H9 (cell line): ENCODE data around the gene ATP2B2. TPM values are rescaled to one million over a fixed set of nuclear protein-coding genes. Genes with fewer than 3 reads are reported as not detected.

ENCODE experiments used
- DNase-seq: peaks from one replicate; pipeline ENCODE4 v3.0.0-alpha.2; 2017
- H2AFZ ChIP-seq: one replicate; pipeline ENCODE4 v1.6.1; 2013; ENCODE audit warnings: mild to moderate bottlenecking, low read length, control low read depth, moderate library complexity
- H2AK5ac ChIP-seq: 2 replicates; pipeline ENCODE4 v1.6.1; 2013; ENCODE audit warnings: low read length, control low read depth, mixed read lengths; ENCODE audit not compliant: insufficient read length
- H2BK120ac ChIP-seq: one replicate; pipeline ENCODE4 v1.6.1; 2013; ENCODE audit warnings: low read depth, mild to moderate bottlenecking, low read length, control low read depth, inconsistent platforms; ENCODE audit not compliant: poor library complexity, severe bottlenecking
- H2BK12ac ChIP-seq: 2 replicates; pipeline ENCODE4 v1.6.1; 2013; ENCODE audit warnings: low read length, control low read depth, mixed read lengths, low read depth; ENCODE audit not compliant: insufficient read length
- H2BK15ac ChIP-seq: 2 replicates; pipeline ENCODE4 v1.6.1; 2013; ENCODE audit warnings: low read depth, low read length, control low read depth
- H2BK20ac ChIP-seq: one replicate; pipeline ENCODE4 v1.6.1; 2013; ENCODE audit warnings: low read depth, mild to moderate bottlenecking, low read length, control low read depth, inconsistent platforms; ENCODE audit not compliant: poor library complexity, severe bottlenecking
- H2BK5ac ChIP-seq: 2 replicates; pipeline ENCODE4 v1.6.1; 2013; ENCODE audit warnings: low read length, control low read depth, mixed read lengths; ENCODE audit not compliant: insufficient read length
- H3K14ac ChIP-seq: 2 replicates; pipeline ENCODE4 v1.6.1; 2013; ENCODE audit warnings: low read length, control low read depth; ENCODE audit not compliant: insufficient read depth
- H3K18ac ChIP-seq: 2 replicates; pipeline ENCODE4 v1.6.1; 2013; ENCODE audit warnings: low read depth, mild to moderate bottlenecking, mixed read lengths, low read length, control low read depth; ENCODE audit not compliant: insufficient read length
- H3K23ac ChIP-seq: 2 replicates; pipeline ENCODE4 v1.6.1; 2013; ENCODE audit warnings: low read length, control low read depth, mixed read lengths, low read depth; ENCODE audit not compliant: insufficient read length
- H3K23me2 ChIP-seq: 2 replicates; pipeline ENCODE4 v1.6.1; 2013; ENCODE audit warnings: low read depth, mild to moderate bottlenecking, mixed read lengths, low read length, control low read depth; ENCODE audit not compliant: insufficient read length, poor library complexity, severe bottlenecking
- H3K27ac ChIP-seq: 2 replicates; pipeline ENCODE4 v1.5.1; 2013; ENCODE audit warnings: low read length, control low read depth, mixed read lengths, low read depth; ENCODE audit not compliant: insufficient read length
- H3K27me3 ChIP-seq: 2 replicates; pipeline ENCODE4 v1.6.1; 2013; ENCODE audit warnings: low read length, control low read depth, inconsistent platforms; ENCODE audit not compliant: insufficient read depth
- H3K4ac ChIP-seq: 2 replicates; pipeline ENCODE4 v1.6.1; 2013; ENCODE audit warnings: low read depth, mild to moderate bottlenecking, control low read depth, inconsistent platforms, low read length, moderate library complexity
- H3K4me1 ChIP-seq: 2 replicates; pipeline ENCODE4 v1.6.1; 2013; ENCODE audit warnings: low read length, control low read depth, inconsistent platforms; ENCODE audit not compliant: insufficient read depth
- H3K4me2 ChIP-seq: 2 replicates; pipeline ENCODE4 v1.6.1; 2013; ENCODE audit warnings: low read length, control low read depth, mixed read lengths; ENCODE audit not compliant: insufficient read length, insufficient read depth
- H3K56ac ChIP-seq: 2 replicates; pipeline ENCODE4 v1.6.1; 2013; ENCODE audit warnings: low read depth, mild to moderate bottlenecking, mixed read lengths, low read length, control low read depth; ENCODE audit not compliant: insufficient read length
- H3K79me1 ChIP-seq: 2 replicates; pipeline ENCODE4 v1.6.1; 2013; ENCODE audit warnings: low read depth, mild to moderate bottlenecking, moderate library complexity, low read length, control low read depth, inconsistent platforms; ENCODE audit not compliant: insufficient read depth, poor library complexity, severe bottlenecking
- H3K79me2 ChIP-seq: 2 replicates; pipeline ENCODE4 v1.6.1; 2013; ENCODE audit warnings: low read length, control low read depth, inconsistent platforms; ENCODE audit not compliant: insufficient read depth
- H3K9ac ChIP-seq: 2 replicates; pipeline ENCODE4 v1.6.1; 2013; ENCODE audit warnings: low read length, control low read depth, mixed read lengths; ENCODE audit not compliant: insufficient read length; ENCODE audit errors: extremely low read depth
- H3K9me3 ChIP-seq: one replicate; pipeline ENCODE4 v1.6.1; 2013; ENCODE audit warnings: low read depth, low read length, inconsistent platforms; ENCODE audit not compliant: control insufficient read depth
- H3T11ph ChIP-seq: one replicate; pipeline ENCODE4 v1.6.1; 2013; ENCODE audit warnings: mild to moderate bottlenecking, low read length, control low read depth, inconsistent platforms
- H4K20me1 ChIP-seq: one replicate; pipeline ENCODE4 v1.6.1; 2013; ENCODE audit not compliant: control insufficient read depth, insufficient read length, insufficient read depth
- H4K5ac ChIP-seq: 2 replicates; pipeline ENCODE4 v1.6.1; 2013; ENCODE audit warnings: low read depth, mild to moderate bottlenecking, mixed read lengths, low read length, control low read depth; ENCODE audit not compliant: insufficient read length
- H4K8ac ChIP-seq: replicated peaks from 2 replicates; pipeline ENCODE4 v1.6.1; 2013; ENCODE audit warnings: low read length, control low read depth, mixed read lengths, low read depth; ENCODE audit not compliant: insufficient read length
- H4K91ac ChIP-seq: 2 replicates; pipeline ENCODE4 v1.6.1; 2013; ENCODE audit warnings: low read depth, mild to moderate bottlenecking, moderate library complexity, mixed read lengths, low read length, control low read depth; ENCODE audit not compliant: insufficient read length
- H3K27ac Mint-ChIP-seq, 3 experiments: 2 replicates in 2 of 3; 3 replicates in 1 of 3; pipeline ENCODE4 v1.8.0; 2020 to 2021; ENCODE audit warnings: mixed read lengths in 3 of 3, mild to moderate bottlenecking in 1 of 3, moderate library complexity in 1 of 3
- H3K27me3 Mint-ChIP-seq: 2 replicates; pipeline ENCODE4 v1.8.0; 2021; ENCODE audit warnings: low read depth, mild to moderate bottlenecking, moderate library complexity, mixed read lengths
- H3K36me3 Mint-ChIP-seq, 3 experiments: 2 replicates in 2 of 3; 3 replicates in 1 of 3; pipeline ENCODE4 v1.8.0; 2020 to 2021; ENCODE audit warnings: low read depth in 3 of 3, mixed read lengths in 3 of 3; ENCODE audit not compliant: insufficient read depth in 1 of 3
- H3K4me1 Mint-ChIP-seq, 2 experiments: 2 replicates each; pipeline ENCODE4 v1.8.0; 2020; ENCODE audit warnings: mixed read lengths in 2 of 2
- H3K4me3 Mint-ChIP-seq, 2 experiments: 2 replicates in 1 of 2; 3 replicates in 1 of 2; pipeline ENCODE4 v1.8.0; 2020 to 2021; ENCODE audit warnings: mild to moderate bottlenecking in 2 of 2, mixed read lengths in 2 of 2, moderate library complexity in 1 of 2
- H3K9me3 Mint-ChIP-seq, 2 experiments: 2 replicates in 1 of 2; 3 replicates in 1 of 2; pipeline ENCODE4 v1.8.0; 2020; ENCODE audit warnings: mild to moderate bottlenecking in 2 of 2, mixed read lengths in 2 of 2, moderate library complexity in 1 of 2
- CTCF ChIP-seq: fragments of 200-600 bp; sonication (generic); conservative IDR thresholded peaks from 3 replicates; pipeline ENCODE4 v1.8.0; 2021; ENCODE audit warnings: antibody characterized with exemption, mild to moderate bottlenecking
- WGBS: extraction: QIAGEN DNeasy Blood & Tissue Kit; methylation state at CpG from one replicate; pipeline ENCODE4 v1.1.7; 2013; ENCODE audit warnings: missing lambda C conversion rate, low lambda C conversion rate, mixed read lengths; ENCODE audit not compliant: insufficient read length; ENCODE audit errors: extremely low coverage; 5-methylcytosine and 5-hydroxymethylcytosine counted together
- total RNA-seq: library from RNA; stranded (reverse); gene quantifications from 2 replicates; pipeline ENCODE4 v1.2.1, GENCODE V29; 2021

The ATP2B2 gene
- total RNA-seq, 1 experiment from 2014 or later: 0.33 TPM

GRCh38 chr3:10374311-10374710 is 131.1 kb downstream of the ATP2B2 start:
- H4K8ac ChIP-seq: no peak overlapping the region
- no peak overlapping the region for H2BK120ac ChIP-seq
- no peak overlapping the region for H2AK5ac ChIP-seq
- no peak overlapping the region for H3K18ac ChIP-seq
- no peak for TF ChIP-seq CTCF
- H3K36me3 Mint-ChIP-seq: peaks cover 3 to 4% (median 4%) of the 10 kb centered on the region in 3 experiments; a peak in 5 of 7 replicates
- no peaks in the 10 kb centered on the region for H3K27me3 Mint-ChIP-seq
- no peak overlapping the region for H4K5ac ChIP-seq
- no peak overlapping the region for H3K4me3 Mint-ChIP-seq
- no peak overlapping the region for H2BK5ac ChIP-seq
- H3K79me2 ChIP-seq: no peaks in the 10 kb centered on the region
- no peak overlapping the region for H2AFZ ChIP-seq
- H2BK20ac ChIP-seq: no peak overlapping the region
- H3K9me3 Mint-ChIP-seq: peaks cover 3 to 5% of the 10 kb centered on the region in 2 experiments; a peak in 3 of 5 replicates
- H3K27me3 ChIP-seq: no peaks in the 10 kb centered on the region
- H3K23ac ChIP-seq: no peak overlapping the region
- H3K4ac ChIP-seq: no peak overlapping the region
- no peak overlapping the region for H3T11ph ChIP-seq
- no peak overlapping the region for H3K27ac ChIP-seq
- H4K20me1 ChIP-seq: no peaks in the 10 kb centered on the region
- H3K79me1 ChIP-seq: no peaks in the 10 kb centered on the region
- no peak overlapping the region for H3K9ac ChIP-seq
- no peak for DNase-seq
- no peaks in the 10 kb centered on the region for H3K23me2 ChIP-seq
- no peak overlapping the region for H3K14ac ChIP-seq
- H3K4me2 ChIP-seq: no peak overlapping the region
- H3K4me1 ChIP-seq: peaks cover 4% of the 10 kb centered on the region; the same call in 1 of the 2 replicates
- WGBS: no CpG with 5 or more reads among the region's 11 CpGs
- H2BK12ac ChIP-seq: no peak overlapping the region
- no peak overlapping the region for H2BK15ac ChIP-seq
- no peak overlapping the region for H4K91ac ChIP-seq
- H3K9me3 ChIP-seq: no peaks in the 10 kb centered on the region
- peaks cover 37 to 41% of the 10 kb centered on the region in 2 experiments for H3K4me1 Mint-ChIP-seq
- no peak overlapping the region for H3K27ac Mint-ChIP-seq
- no peak overlapping the region for H3K56ac ChIP-seq
